GM18507 (cell line): ENCODE measurements around the gene AVPR1B.

Experiments
- DNase-seq: peaks from one replicate; pipeline ENCODE4 v3.0.0; 2011; ENCODE audit warnings: low read depth; ENCODE audit not compliant: insufficient read length; ENCODE audit errors: extremely low spot score
- FAIRE-seq: peaks from 2 replicates; lab custom pipeline; 2011; peaks lifted over from hg19 to GRCh38; lab: Jason Lieb, UNC

The AVPR1B gene, protein sequence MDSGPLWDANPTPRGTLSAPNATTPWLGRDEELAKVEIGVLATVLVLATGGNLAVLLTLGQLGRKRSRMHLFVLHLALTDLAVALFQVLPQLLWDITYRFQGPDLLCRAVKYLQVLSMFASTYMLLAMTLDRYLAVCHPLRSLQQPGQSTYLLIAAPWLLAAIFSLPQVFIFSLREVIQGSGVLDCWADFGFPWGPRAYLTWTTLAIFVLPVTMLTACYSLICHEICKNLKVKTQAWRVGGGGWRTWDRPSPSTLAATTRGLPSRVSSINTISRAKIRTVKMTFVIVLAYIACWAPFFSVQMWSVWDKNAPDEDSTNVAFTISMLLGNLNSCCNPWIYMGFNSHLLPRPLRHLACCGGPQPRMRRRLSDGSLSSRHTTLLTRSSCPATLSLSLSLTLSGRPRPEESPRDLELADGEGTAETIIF

DNA sequence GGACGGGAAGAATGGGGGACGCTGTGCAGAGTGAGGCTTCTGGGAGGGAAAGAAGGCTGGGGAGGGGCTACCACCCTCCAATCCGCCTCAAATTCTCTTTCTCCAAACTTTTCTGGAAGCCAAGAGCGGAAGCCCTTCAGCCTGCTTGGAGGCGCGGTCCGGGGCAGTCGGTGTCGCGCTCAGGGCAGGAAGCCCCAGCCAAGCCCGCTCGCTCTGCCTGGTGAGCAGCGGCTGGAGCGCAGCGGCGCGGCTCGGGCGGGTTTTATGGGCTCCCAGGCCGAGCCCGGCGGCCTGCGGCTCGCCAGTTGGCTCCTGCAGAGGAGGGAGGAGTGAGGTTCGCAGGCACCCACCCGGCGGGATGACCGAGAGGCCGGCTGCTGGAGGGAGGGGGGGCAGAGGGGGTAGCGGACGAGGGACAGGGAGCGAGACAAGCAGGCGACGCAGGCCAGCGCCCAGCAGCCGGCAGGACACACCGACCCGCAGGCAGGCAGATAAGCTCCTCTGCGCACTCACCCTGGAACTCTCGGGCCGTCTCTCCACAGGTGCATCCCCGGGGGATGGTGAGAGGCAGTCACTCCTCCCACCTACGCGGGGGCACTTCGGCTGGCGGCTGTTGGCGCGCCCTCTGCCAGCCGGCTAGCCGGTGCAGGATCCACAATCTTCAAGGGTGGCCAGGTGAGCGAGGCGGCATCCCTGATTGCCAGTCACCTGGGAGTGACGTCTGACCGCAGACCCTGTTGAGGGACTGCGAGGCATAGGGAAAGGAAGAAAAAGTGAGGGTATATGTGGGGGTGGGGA is at the start of gene AVPR1B:
Gene AVPR1B, minus strand, starts transcription at position 238 of the 798 bp plus-strand sequence. CDS start 498 bp downstream, outside the sequence.
- no peak for DNase-seq
- FAIRE-seq: no peak

DNA sequence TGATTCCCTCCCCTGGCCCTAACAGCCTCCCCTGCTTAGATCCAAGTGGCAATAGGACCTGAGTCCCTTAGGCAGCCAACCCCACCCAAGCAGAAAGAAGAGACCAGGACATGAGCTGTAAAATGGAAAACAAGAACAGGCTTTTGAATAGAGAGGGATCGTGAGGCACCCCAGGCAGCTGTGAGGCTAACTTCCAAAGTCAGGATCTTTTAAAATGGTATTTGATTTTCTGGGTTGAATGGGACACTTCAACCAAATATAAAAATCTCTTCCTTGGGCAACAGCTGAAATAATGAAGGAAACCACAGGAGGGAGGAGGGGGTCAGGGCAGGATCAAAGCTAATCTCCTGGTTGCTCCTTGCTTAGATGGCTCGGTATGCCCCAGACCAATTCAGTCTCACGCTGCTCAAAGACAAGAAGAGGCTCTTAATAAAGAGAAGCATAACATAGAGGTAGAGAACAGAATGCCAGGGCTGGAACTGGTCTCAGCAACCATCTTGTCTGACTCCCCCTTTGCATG is 28.6 kb upstream of the AVPR1B start:
- DNase-seq: no peak
- FAIRE-seq: no peak

DNA sequence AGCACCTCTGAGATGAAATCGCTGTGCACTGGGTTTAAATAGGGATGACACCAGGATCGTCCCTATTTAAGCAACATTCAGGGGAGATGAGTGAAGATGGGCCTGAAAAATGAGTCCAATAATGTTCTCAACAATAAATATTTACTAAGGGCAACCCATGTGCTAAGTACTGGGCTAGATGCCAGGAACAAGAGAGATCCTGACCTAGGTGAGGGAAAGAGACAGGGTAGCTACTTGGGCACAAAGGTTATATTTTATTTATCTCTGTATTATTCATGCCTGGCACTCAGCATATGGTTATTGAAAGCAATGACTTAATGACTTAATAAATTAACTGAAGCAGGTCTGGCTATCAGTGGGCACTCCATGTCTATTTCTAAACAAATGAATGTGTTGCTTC is 27.4 kb upstream of the AVPR1B start:
- no peak for FAIRE-seq
- no peak for DNase-seq

DNA sequence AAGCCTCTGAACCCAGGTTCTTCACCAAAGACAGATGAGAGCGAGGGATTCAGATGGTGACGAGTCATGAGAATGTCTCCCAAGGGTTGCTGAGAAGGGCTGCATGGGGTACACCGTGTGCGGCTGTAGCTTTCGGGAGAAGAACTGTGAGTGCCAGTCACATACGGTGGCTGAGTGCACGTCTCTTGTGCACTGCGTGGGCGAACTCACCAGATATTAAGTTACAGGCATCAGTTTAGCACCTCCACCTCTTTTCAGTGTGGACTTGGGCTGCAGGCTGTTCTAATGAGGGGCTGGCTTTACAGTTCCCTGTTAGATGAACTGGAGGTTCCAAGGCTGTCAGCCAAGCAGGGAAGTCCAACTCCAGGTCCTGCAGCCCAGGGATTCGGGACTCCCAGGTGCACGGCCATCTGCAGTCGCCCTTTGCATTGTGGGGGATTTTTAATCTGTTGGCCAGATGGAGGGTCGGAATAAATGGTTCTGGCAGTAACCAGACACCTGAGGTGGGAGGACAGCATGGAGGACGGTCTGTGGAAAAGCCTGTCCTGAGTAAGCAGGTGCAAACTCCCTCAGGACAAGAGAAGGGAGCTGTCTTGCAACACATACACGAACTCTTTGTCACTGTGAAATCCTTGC is 26.5 kb upstream of the AVPR1B start:
- FAIRE-seq: no peak

DNA sequence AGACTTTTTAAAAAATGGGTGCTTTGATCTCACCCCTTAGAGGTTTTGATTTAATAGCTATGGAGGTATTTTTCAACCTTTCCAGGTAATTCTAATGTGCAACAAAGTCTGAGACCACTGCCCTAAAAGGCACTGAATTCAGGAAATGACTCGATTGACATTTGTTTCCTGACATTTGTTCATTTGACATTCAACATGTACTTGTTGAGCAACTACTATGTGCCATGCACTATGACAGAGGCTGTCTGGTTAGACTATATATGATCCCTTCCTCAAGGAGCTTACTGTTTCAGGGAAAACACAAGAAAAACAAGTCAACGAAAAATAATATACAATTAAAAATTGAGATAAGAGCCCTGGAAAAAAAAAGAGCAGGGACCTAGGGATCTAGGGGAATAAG is 25.6 kb upstream of the AVPR1B start:
- DNase-seq (no peak), FAIRE-seq (no peak)

More for the DNA sequence above, 26.5 kb upstream of the AVPR1B start:
- no peak for DNase-seq

DNA sequence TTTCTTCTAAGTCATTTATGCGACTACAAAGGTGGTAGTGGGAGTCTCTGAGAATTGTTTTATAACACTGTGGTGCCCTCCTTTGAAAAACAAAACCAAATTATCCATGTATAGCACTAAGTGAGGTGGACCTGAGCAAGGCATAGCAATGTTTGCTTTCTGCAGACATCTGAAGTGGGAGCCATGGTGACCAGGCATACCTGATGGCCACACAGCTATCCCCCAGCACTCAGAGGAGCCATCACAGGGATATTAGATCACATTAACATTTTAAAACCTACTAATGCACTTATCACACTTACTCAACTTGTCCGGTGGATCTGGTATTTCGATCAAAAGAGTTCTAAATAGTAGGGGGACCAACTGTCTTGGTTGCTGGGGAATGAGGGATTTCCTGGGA is 24.8 kb upstream of the AVPR1B start:
- FAIRE-seq (no peak), DNase-seq (no peak)

DNA sequence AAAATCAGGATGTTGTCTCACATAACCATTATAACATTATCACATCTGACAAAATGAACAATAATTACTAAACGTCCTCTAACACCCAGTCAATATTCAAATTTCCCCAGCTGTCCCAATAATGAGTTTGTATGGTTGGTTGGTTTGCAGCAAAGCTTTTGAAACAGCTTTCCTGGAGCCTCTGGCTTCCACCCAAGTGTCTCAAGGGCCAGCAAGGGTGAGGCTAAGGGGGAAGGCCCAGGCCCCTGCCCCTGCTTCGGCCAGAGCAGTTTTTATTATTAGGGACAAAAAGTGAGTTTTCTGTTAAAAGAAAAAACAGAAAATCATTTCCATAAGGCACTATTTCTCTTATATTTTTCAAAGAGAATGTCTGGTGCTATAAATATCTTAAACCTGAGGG is 19.1 kb upstream of the AVPR1B start:
- FAIRE-seq: no peak
- no peak for DNase-seq

DNA sequence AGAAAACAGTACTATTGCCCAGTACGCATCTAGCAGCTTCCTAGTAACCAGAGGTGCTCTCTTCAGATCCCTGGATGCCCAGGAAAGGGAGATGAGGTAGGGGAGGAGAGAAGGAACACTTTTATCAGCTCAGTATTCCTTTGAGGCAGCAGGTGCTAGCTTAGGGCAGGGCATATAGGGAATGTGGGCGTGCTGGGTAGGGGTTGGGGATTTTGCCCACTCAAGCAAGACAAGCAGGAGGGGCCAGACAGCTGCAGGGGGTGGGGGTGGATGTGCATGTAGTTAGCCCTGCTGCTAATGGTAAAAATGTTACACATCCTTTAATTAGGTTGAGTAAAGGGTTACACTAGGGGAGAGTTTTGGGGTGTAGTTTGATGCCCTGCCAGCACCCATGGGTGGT is 18.1 kb upstream of the AVPR1B start:
- no peak for FAIRE-seq
- DNase-seq: no peak

DNA sequence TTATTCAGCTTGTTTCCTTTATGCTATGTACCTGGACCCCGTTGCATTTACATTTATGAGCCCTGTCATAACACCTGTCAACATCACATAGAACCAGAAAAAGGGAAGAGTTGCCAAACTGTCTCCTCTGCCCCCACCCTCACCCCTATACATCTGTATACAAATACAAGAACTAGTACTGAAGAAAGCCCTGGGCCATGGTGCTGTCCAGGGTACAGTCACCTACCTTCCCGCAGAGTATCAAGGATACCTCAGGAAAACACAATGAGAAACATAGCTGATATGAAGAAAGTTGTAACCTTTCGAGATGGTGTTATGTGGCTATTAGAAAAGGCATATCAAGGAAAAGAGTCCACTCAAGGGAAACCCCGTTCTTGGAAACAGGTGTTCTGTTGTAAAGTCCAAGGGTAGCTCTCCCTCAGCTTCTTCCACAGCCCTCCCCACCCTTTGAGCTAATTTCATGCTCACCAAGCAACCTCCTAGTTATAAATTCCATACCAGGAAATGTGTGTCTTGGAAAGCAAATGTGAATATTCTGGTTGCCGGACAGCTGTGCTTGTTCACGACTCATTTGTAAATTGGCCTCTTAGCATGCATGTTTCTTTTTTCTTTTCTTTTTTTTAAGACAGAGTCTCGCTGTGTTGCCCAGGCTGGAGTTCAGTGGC is 16.7 kb upstream of the AVPR1B start:
- FAIRE-seq (no peak), DNase-seq (no peak)

DNA sequence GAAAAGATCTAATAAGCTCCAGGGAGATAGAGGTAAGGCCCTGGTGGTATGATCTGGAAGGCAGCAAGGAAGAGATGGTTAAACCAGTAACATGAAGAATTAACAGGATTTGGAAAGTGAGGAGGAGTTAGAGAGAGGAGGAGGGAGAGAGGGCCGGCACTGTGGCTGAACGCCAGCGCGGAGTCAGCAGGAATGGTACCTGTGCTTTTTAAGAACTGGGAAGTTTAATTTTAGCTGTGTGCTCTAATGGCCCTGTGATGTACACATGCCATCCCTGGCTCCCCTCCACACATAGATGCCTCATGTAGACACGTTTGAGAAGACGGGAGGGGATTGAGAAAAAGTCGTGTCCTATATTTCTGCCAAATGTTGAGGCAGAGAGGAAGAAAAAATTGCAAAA is 13.8 kb upstream of the AVPR1B start:
- DNase-seq (no peak), FAIRE-seq (no peak)

DNA sequence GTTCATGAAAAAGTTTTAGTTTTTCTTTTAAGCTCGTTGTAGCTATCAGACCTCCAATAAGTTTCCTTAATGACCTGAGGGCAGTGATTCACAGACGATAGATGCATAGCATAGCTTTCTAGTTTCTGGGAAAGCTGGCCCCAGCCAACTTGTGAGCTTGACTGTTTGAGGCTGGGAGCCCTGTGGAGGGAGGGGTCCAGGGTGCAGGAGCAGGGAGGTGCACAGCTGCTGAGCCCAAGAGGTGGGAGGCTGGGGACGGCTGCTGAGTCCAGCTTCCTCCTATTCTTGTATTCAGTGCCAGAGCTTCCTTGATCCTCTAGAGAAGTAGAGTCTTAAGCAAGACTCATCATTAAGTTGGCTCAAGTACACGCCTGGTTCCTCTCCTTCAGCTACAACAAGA is 11.0 kb upstream of the AVPR1B start:
- DNase-seq (no peak), FAIRE-seq (no peak)

DNA sequence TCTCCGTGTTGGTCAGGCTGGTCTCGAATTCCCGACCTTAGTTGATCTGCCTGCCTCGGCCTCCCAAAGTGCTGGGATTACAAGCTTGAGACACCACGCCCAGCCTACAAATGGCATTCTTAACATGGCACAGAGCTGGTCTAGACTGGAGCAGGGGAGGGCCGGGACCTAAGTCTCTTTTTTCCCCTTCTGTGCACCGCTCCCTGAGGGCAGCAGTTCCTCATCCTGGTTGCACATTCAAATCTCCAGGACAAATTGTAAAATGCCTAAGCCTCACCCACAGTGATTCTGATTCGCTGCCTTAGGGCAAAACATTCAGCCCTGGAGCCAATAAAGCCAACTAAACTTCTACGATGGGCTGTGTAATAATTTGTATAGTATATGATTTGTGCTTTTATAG is 10.1 kb upstream of the AVPR1B start:
- FAIRE-seq: no peak

DNA sequence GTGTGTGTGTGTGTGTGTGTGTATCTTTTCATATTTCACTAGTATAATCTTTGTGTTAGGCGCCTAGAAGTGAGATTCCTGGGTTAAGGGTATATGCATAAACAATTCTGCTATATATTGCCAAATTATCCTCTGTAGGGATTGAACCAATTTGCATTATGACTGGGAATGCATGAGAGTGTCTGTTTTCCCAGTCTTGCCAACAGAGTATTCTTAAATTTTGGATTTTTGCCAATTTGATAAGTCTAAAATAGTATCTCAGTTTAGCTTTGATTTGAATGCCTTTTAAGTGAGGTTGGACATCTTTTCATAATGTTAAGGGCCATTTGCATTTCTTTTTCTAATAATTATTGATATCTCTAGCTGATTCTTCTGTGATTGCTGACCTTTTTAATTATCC is 8.2 kb upstream of the AVPR1B start:
- DNase-seq (no peak), FAIRE-seq (no peak)

More for the DNA sequence above, 10.1 kb upstream of the AVPR1B start:
- DNase-seq: no peak

DNA sequence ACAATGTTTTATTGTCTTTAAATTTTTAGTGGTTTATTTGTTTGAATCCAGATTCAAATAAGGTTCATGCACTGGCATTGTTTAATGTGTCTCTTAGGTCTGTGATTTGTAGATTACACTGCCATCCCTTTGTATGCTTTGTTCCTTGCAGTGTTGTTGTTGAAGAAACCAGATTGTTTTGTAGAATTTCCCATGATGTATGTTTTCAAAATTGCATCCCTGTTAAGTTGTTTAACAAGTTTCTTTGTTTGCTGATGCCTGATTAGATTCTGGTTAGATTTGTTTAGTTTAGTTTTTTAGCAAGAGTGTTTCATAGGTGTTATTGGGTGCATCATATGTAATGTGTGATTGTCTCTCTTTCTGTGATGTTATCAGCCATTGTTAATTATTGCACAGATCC is 5.5 kb upstream of the AVPR1B start:
- DNase-seq (no peak), FAIRE-seq (no peak)

DNA sequence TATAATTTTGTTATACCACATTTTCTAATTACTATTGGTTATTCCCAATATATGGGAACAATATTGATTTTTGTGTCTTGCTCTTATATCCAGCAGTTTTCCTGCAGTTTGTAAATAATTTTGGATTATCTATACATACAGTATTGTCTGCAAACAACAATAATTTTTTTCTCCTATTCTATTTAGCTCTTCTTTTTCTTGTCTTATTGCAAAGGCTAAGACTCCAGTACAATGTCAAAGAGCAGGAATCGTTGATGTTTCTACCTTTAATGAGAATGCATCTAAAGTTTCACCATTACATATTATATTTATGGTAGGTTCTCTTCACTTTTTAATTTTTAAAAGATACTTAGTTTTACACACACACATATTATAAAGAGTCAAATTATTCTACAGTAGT is 4.1 kb upstream of the AVPR1B start:
- FAIRE-seq (no peak), DNase-seq (no peak)

DNA sequence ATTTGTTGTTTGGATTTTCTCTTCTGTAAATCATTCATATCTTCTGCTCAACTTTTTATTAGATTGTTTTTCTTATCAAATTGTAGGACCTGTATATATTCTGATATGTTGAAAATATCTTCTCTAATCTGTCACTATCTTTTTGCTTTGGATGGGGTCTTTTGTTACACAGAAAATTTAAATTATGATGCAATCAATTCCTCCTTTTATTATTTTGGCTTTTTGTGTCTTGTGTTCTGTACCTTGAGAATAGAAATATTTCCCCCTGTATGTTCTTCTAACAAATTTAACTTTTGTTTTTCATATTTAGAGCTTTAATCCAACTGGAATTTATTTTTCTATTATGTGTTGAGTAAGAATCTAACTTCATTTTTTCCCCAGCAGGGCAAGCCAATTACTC is 3.2 kb upstream of the AVPR1B start:
- DNase-seq (no peak), FAIRE-seq (no peak)

DNA sequence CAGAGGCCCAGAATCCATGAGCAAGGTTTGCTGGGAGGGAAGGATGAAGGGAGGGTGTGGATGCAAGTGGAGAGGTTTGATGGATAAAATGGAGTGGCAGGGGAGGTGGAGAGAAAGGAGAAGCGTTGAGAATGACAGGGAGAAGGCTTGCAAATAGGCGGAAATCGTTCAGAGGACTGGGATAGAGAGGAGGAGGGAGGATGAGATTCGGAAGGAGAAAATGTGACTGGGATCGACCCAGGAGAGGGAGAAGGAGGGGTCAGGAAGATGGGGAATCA is 376 bp downstream of the AVPR1B start:
- no peak for DNase-seq
- FAIRE-seq: no peak

DNA sequence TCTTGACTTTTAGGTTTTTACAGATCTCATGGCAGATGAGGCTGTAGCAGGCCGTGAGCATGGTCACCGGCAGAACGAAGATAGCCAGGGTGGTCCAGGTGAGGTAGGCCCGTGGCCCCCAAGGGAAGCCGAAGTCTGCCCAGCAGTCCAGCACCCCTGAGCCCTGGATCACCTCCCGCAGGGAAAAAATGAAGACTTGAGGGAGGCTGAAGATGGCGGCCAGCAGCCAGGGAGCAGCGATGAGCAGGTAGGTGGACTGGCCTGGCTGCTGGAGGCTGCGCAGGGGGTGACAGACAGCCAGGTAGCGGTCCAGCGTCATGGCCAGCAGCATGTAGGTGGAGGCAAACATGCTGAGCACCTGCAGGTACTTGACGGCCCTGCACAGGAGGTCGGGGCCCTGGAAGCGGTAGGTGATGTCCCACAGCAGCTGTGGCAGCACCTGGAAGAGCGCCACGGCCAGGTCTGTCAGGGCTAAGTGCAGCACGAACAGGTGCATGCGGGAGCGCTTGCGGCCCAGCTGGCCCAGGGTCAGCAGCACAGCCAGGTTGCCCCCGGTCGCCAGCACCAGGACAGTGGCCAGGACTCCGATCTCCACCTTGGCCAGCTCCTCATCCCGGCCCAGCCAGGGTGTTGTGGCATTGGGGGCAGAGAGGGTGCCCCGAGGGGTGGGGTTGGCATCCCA is 856 bp downstream of the AVPR1B start:
- no peak for FAIRE-seq
- DNase-seq: no peak

DNA sequence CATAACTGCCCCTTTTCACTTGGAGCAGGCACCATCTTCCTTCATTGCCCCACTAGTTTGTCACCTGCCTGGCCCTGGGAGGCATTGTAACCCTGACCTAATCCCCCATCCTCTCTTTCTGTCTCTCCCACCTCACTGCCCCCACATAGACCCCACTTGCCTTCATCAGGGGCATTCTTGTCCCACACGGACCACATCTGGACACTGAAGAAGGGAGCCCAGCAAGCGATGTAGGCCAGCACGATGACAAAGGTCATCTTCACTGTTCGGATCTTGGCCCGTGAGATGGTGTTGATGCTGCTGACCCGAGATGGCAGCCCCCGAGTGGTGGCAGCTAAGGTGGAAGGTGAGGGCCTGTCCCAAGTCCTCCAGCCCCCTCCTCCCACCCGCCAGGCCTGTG is 1.4 kb downstream of the AVPR1B start:
- no peak for DNase-seq
- no peak for FAIRE-seq
